Lower lobe of right lung (tissue), 2 donors: Measurements from ENCODE around the gene SPRY4. TPM values are rescaled to one million over a fixed set of nuclear protein-coding genes. Genes with fewer than 3 reads are reported as not detected.

Source experiments
- ATAC-seq, 2 donors: fragments of 200-7000 bp; cut with Tn5 transposase; one replicate each; pipeline ENCODE4 v1.9.1; 2020 to 2022; ENCODE audit warnings: mild to moderate bottlenecking in 2 of 2, moderate library complexity in 2 of 2
- DNase-seq: peaks from one replicate; pipeline ENCODE4 v3.0.0-alpha.2; 2020
- H3K27ac ChIP-seq: fragments of 200-600 bp; one replicate; pipeline ENCODE4 v1.8.0; 2022
- H3K27me3 ChIP-seq: fragments of 200-600 bp; one replicate; pipeline ENCODE4 v1.8.0; 2022; ENCODE audit warnings: low read depth
- H3K36me3 ChIP-seq: fragments of 200-600 bp; one replicate; pipeline ENCODE4 v1.8.0; 2022; ENCODE audit warnings: mild to moderate bottlenecking
- H3K4me1 ChIP-seq: fragments of 200-600 bp; one replicate; pipeline ENCODE4 v1.8.0; 2022
- H3K4me3 ChIP-seq: fragments of 200-600 bp; one replicate; pipeline ENCODE4 v1.8.0; 2022; ENCODE audit warnings: mild to moderate bottlenecking
- H3K9me3 ChIP-seq: fragments of 200-600 bp; one replicate; pipeline ENCODE4 v1.8.0; 2022
- intact Hi-C: fragments of 100-400 bp; cut with DNase I; formaldehyde crosslinking; loops from one replicate; pipeline ENCODE4 v1.11.0; 2022
- total RNA-seq: library from RNA; stranded (reverse); fragmentation: NEBNext Ultra II Directional; extraction: Animal tissue kit (Norgen Biotek cat#: 25700); gene quantifications from one replicate; pipeline ENCODE4 v1.2.1, GENCODE V29; 2021
- TF ChIP-seq, protein P1 (sequence below): fragments of 200-600 bp; IDR thresholded peaks from one replicate; pipeline ENCODE4 v1.8.0; 2022; ENCODE audit warnings: antibody characterized with exemption, mild to moderate bottlenecking
- donor health status: DM: no; HTN: yes; CAD: no; lungs with severe emphysema.

SPRY4 gene
- total RNA-seq, 1 donor from 2014 or later: 42.7 TPM

DNA sequence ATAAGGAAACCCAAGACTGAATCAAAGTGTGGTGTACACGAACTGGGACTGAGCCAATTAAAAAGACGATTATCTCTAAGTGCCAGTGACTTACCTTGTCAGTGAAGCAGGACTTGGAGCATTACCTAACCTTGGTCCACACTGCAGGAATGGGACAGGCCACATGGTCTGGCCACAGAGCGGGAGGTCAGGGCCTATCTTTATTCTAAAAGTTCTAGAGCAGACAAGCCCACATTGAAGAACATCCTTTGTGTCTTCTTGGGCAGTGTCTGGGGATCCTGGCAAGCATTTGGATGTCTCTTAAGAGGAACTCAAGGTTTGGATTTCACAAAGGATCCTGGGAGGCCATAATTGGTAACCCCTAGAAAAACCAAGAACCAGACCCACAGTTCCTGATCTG is 16.5 kb downstream of the SPRY4 start:
- no peak overlapping the region for H3K27ac ChIP-seq
- no peaks in the 10 kb centered on the region for H3K27me3 ChIP-seq
- intact Hi-C loops: no loop called here
- TF ChIP-seq, protein P1, sequence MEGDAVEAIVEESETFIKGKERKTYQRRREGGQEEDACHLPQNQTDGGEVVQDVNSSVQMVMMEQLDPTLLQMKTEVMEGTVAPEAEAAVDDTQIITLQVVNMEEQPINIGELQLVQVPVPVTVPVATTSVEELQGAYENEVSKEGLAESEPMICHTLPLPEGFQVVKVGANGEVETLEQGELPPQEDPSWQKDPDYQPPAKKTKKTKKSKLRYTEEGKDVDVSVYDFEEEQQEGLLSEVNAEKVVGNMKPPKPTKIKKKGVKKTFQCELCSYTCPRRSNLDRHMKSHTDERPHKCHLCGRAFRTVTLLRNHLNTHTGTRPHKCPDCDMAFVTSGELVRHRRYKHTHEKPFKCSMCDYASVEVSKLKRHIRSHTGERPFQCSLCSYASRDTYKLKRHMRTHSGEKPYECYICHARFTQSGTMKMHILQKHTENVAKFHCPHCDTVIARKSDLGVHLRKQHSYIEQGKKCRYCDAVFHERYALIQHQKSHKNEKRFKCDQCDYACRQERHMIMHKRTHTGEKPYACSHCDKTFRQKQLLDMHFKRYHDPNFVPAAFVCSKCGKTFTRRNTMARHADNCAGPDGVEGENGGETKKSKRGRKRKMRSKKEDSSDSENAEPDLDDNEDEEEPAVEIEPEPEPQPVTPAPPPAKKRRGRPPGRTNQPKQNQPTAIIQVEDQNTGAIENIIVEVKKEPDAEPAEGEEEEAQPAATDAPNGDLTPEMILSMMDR: no peak
- no peaks in the 10 kb centered on the region for H3K9me3 ChIP-seq
- no peak for ATAC-seq
- peaks cover 12% of the 10 kb centered on the region for H3K4me1 ChIP-seq
- DNase-seq: no peak
- H3K36me3 ChIP-seq: peaks cover 25% of the 10 kb centered on the region
- H3K4me3 ChIP-seq: no peak overlapping the region

DNA sequence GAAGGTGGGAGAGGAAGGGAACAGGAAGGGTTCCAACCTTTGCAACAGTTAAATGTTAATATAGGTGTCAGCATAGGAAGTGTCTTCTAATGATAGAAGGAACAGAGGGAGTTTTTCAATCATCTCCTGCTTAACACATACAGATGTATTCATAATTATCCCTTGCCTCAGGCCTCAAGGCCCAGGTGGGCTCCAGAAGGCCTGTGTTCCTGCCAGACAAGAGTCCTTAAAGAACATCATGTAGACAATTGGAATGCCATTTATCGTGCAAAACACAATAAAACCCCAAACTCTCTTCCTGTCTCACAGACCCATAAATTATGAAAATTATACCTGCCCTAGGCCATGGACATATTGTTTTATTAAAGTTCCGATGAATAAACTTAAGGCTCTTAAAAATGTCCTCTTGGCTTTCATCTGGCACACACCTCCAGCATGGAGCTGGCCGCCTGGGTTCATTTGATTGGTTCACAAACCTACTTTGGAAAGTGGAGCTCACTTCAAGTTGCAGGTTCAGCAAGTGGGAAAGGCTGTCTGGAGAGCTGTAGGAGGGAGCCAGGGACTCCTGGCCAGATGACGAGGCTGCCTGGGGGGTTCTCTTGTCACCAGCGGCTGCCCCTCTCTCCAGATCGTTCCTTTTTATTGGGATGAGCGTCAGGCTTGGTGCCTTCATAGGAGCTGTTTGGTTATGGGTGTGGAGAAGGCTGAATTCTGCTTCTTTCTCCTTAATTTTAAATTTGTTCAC is 17.5 kb downstream of the SPRY4 start:
- Histone ChIP-seq H3K9me3 (no peaks in the 10 kb centered on the region), H3K4me1 (peaks cover 2% of the 10 kb centered on the region), H3K4me3 (no peak overlapping the region), H3K36me3 (peaks cover 14% of the 10 kb centered on the region), H3K27ac (no peak overlapping the region), H3K27me3 (no peaks in the 10 kb centered on the region)
- DNase-seq (no peak), ATAC-seq (no peak)
- TF ChIP-seq, protein P1: no peak
- intact Hi-C loops: no loop called here

DNA sequence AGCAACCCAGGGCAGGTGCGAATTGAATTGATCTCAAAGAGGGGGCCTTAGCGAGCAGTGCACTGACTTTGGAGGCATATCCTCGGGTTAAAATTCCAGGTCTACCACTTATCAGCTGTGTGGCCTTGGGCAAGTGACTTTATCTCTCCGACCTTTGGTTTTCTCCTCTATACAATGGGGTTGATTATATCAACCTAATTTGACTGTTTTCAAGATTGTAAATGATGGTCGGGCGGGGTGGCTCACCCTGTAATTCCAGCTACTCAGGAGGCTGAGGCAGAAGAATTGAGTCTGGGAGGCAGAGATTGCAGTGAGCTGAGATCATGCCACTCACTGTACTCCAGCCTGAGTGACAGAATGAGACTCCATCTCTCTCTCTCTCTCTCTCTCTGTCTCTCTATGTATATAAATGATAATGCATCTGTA is 18.7 kb downstream of the SPRY4 start:
- intact Hi-C loops: no loop called here
- TF ChIP-seq, protein P1: no peak
- no peak overlapping the region for H3K4me3 ChIP-seq
- peaks cover 7% of the 10 kb centered on the region for H3K36me3 ChIP-seq
- DNase-seq (no peak), ATAC-seq (no peak)
- no peaks in the 10 kb centered on the region for H3K9me3 ChIP-seq
- H3K27ac ChIP-seq: no peak overlapping the region
- no peaks in the 10 kb centered on the region for H3K4me1 ChIP-seq
- H3K27me3 ChIP-seq: no peaks in the 10 kb centered on the region

DNA sequence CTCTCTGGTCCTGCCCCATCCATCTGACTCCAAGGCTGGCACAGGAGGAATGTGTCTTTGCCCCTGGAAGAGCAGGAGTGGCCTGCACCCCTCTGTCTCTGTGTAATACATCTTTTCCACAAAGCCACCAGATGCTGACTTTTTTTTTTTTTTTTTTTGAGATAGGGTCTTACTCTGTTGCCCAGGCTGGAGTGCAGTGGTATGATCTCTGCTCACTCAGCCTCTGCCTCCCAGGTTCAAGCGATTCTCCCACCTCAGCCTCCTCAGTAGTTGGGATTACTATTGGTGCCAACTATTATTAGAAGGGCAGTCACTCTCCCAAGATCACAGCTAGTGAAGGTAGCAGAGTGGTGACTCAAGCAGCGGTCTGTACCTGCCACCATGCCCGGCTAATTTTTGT is 19.6 kb downstream of the SPRY4 start:
- H3K4me3 ChIP-seq: no peak overlapping the region
- no peaks in the 10 kb centered on the region for H3K4me1 ChIP-seq
- no peaks in the 10 kb centered on the region for H3K36me3 ChIP-seq
- no peak overlapping the region for H3K27ac ChIP-seq
- TF ChIP-seq, protein P1: no peak
- no peaks in the 10 kb centered on the region for H3K9me3 ChIP-seq
- intact Hi-C loops: no loop called here
- no peaks in the 10 kb centered on the region for H3K27me3 ChIP-seq
- no peak for ATAC-seq
- no peak for DNase-seq

DNA sequence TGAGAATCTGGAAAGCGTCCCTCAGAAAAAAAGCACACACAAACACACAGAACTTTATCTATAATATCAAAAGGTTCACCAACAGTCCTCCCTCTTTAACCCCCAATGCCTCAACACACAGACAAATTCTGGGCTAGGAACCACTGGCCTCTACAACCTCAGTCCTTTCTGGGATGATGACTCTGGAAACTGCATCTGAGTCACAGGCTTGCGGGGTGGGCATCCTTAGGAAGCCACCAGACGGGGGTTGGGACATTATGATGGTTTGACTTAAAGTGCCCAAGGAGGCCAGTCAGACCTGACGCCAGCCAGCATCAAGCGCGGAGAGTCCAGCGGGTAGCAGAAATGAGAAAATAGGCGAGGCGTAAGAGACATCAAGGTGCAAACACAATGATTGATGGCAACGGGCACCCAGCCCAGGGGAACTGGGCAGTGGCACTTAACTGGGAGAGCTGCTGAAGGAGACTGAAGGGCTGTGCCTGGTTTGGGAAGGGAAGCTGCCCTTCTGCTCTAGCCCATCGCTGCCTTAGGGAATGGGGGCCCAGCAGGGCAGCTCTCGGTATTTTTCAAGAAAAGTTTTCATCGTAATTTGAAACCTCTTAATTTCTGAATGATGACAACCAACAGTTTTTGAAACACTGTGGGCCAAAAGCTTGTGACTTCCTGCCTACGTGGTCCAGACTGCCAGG is 20.7 kb downstream of the SPRY4 start:
- ATAC-seq: peak in 1 of 2 donors; percentile 10
- H3K27ac ChIP-seq: no peak overlapping the region
- intact Hi-C loops: no loop called here
- H3K4me3 ChIP-seq: no peak overlapping the region
- H3K27me3 ChIP-seq: no peaks in the 10 kb centered on the region
- no peaks in the 10 kb centered on the region for H3K36me3 ChIP-seq
- H3K4me1 ChIP-seq: no peaks in the 10 kb centered on the region
- no peaks in the 10 kb centered on the region for H3K9me3 ChIP-seq
- no peak for DNase-seq
- TF ChIP-seq, protein P1: no peak
